Retinal pigment epithelial cell (primary cell): Measurements from ENCODE around the gene MYCBPAP.

Source experiments
- DNase-seq: peaks from one replicate; pipeline ENCODE4 v3.0.0-alpha.2; 2010; ENCODE audit warnings: low read depth
- H3K4me3 ChIP-seq: 2 replicates; pipeline ENCODE4 v1.5.1; 2011; ENCODE audit warnings: mild to moderate bottlenecking, low read length, control low read depth, moderate library complexity
- CTCF ChIP-seq: conservative IDR thresholded peaks from 2 replicates; pipeline ENCODE4 v1.5.1; 2011; ENCODE audit warnings: low read depth, low read length, control low read depth, inconsistent platforms

Gene MYCBPAP

DNA sequence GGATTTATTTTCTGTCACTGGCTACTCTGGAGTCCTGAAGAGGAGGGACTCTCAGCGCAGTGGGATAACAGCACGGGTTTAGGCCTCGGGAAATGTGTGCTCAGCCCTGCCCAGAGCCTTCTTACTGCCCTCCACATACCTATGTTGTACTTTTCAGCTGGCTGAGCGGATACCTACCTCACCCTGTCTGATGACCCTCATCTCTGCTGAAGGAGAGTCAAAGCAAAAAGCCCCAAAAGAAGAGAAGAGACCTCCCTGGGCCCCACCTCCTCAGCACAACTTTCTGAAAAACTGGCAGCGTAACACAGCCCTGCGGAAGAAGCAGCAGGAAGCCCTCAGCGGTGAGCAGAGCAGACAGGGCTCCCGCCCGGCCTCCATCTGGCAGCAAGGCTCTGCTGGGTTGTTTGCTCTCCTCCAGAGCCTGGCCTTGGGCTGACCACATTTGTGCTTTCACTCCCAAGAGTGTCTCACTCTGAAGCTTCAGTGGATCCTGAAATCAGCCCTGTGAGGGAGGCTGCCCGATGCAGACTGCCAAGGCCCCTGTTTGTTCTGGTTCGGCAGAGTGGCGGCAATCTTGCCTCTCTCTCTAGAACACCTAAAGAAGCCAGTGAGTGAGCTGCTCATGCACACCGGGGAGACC lies 10.3 kb downstream of the MYCBPAP start:
- no peak for TF ChIP-seq CTCF
- H3K4me3 ChIP-seq: no peak overlapping the region
- DNase-seq: no peak

- TF ChIP-seq CTCF: no peak
- DNase-seq: no peak
- H3K4me3 ChIP-seq: no peak overlapping the region
Observed at GRCh38 chr17:50519141-50519834, 11.0 kb downstream of the MYCBPAP start.

DNA sequence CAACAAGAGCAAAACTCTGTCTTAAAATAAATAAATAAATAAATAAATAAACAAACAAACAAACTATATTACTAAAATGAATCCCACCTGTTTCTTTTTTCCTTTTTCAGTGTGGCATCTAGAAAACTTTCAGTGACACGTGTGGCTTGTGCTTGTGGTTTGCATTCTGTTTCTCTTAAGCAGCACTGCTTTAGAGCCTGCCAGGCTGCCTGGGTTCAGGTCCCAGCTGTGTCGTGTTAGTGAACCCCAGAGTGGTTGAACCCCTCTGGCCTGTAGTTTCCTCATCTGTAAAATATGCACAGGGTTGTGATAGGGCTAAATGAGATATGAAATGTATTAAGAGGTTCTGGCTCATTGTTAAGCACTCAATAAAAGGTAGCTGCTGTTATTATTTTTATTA lies 12.2 kb downstream of the MYCBPAP start:
- H3K4me3 ChIP-seq: no peak overlapping the region
- no peak for TF ChIP-seq CTCF
- no peak for DNase-seq

- no peak for DNase-seq
- no peak for TF ChIP-seq CTCF
- H3K4me3 ChIP-seq: no peak overlapping the region
Observed at GRCh38 chr17:50521514-50521913, 13.3 kb downstream of the MYCBPAP start.

DNA sequence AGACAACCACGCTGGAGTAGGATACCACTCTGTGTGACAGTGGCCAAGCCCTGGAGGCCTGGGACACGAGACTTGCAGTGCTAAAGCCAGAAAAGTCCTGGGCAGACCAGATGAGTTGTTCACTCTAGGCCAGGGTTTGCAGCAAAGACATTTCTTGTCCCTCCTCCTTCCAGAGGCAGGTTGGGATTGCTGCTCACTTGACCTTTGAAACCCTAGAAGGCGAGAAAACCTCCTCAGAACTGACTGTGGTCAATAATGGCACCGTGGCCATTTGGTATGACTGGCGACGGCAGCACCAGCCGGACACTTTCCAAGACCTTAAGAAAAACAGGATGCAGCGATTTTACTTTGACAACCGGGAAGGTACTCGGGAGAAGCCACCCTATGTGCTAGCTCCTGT lies 14.5 kb downstream of the MYCBPAP start:
- no peak for TF ChIP-seq CTCF
- DNase-seq: no peak
- H3K4me3 ChIP-seq: no peak overlapping the region

- no peak for DNase-seq
- no peak for TF ChIP-seq CTCF
- no peak overlapping the region for H3K4me3 ChIP-seq
Observed at GRCh38 chr17:50523208-50523607, 15.0 kb downstream of the MYCBPAP start.

- DNase-seq: no peak
- H3K4me3 ChIP-seq: no peak overlapping the region
- TF ChIP-seq CTCF: no peak
Observed at GRCh38 chr17:50524838-50525237, 16.6 kb downstream of the MYCBPAP start.
